Measurements from ENCODE around the gene WDR41. TPM values are rescaled to one million over a fixed set of nuclear protein-coding genes. Genes with fewer than 3 reads are reported as not detected.

Gene WDR41
- total and polyA plus RNA-seq, 2 of the 4 experiments (the other 2 are of a cell fraction), result 38.1 to 72.1 TPM

GRCh38 chr5:77437194-77437593 is 54.9 kb downstream of the WDR41 start:
- Histone ChIP-seq H2BK120ac (ENCODE audit: low read depth, low read length) (no peak overlapping the region), H3K4ac (ENCODE audit: low read depth, low read length) (no peak overlapping the region), H3K14ac (replicated peaks; ENCODE audit: low read depth, low read length) (no peak overlapping the region), H3K9ac (ENCODE audit: low read depth, low read length) (no peak overlapping the region), H2AK9ac (replicated peaks; ENCODE audit: low read depth, low read length, poor library complexity) (no peak overlapping the region), H2AK5ac (ENCODE audit: low read depth, low read length) (no peak overlapping the region), H3K18ac (ENCODE audit: low read depth, low read length) (no peak overlapping the region), H3K9me3 (ENCODE audit: control insufficient read depth, insufficient read depth, low read length) (no peaks in the 10 kb centered on the region), H3K4me3 (ENCODE audit: insufficient read depth, low read depth, low read length) (no peak overlapping the region), H4K91ac (ENCODE audit: insufficient read depth, low read depth, low read length) (no peak overlapping the region), H2BK20ac (ENCODE audit: low read depth, low read length) (no peak overlapping the region), H4K20me1 (ENCODE audit: insufficient read depth, low read length) (no peaks in the 10 kb centered on the region), H2AFZ (replicated peaks; ENCODE audit: low read length, poor library complexity) (no peak overlapping the region), H2BK15ac (ENCODE audit: low read depth, low read length) (no peak overlapping the region), H3K4me2 (ENCODE audit: low read depth, low read length) (no peak overlapping the region), H4K5ac (ENCODE audit: low read depth, low read length) (no peak overlapping the region), H3K27me3 (ENCODE audit: control insufficient read depth, insufficient read depth, low read length) (no peaks in the 10 kb centered on the region), H3K56ac (ENCODE audit: extremely low read depth, insufficient read depth, low read length) (no peak overlapping the region), H3K79me1 (ENCODE audit: low read depth in 1 of 2, low read length in 2 of 2) (peaks cover 0 to 2% of the 10 kb centered on the region in 2 experiments; a peak in 1 of 4 replicates), H3K9me1 (ENCODE audit: insufficient read depth, low read length) (peaks cover 2% of the 10 kb centered on the region), H3K4me1 (ENCODE audit: control insufficient read depth, insufficient read depth, low read length) (0 out of 2 replicates have a peak, but pooled peaks cover 1% of the 10 kb centered on the region), H4K8ac (ENCODE audit: low read depth in 2 of 2, low read length in 2 of 2) (no peak overlapping the region), H3K23ac (ENCODE audit: low read depth, low read length) (no peak overlapping the region), H2BK5ac (ENCODE audit: low read depth, low read length, poor library complexity, severe bottlenecking) (no peak overlapping the region), H3K27ac (ENCODE audit: insufficient read depth, low read length) (no peak overlapping the region), H3K36me3 (ENCODE audit: control insufficient read depth, insufficient read depth, low read length) (peaks cover 13% of the 10 kb centered on the region)
- WGBS, 2 experiments (ENCODE audit: extremely low coverage in 2 of 2, insufficient read length in 1 of 2), result 92% methylated on average over 2 of the region's 5 CpGs; no CpG with 5 or more reads in 1 of the 2 experiments
- POLR2A ChIA-PET (ENCODE audit: unreplicated experiment), result no interaction called here
- ATAC-seq (ENCODE audit: low read depth) (no peak), DNase-seq (no peak)
- intact Hi-C loops (cut with micrococcal nuclease) (loop anchor here (5.0 to 10.0 kb wide), 2 partner anchors 142 to 295 kb away; no protein-coding TSS in a partner anchor), dilution Hi-C loops (cut with HindIII; ENCODE audit: low sequenced_read_pairs, unreplicated experiment) (no loop called here), in situ Hi-C loops (cut with MboI; ENCODE audit: low sequenced_read_pairs) (no loop called here)
- CTCF ChIA-PET, result interaction anchor here (1.0 kb wide), 1 partner anchor 313 kb away, joined by 5 read pairs; no protein-coding TSS in a partner anchor
- TF ChIP-seq NFE2L2 (IDR thresholded peaks at IDR 0.05; ENCODE audit: low read depth, low read length) (no peak), SMC3 (IDR thresholded peaks at IDR 0.05; ENCODE audit: low read depth, low read length) (no peak), RAD21 (IDR thresholded peaks at IDR 0.05; ENCODE audit: low read length) (no peak; the same call in 1 of the 2 replicates), USF2 (IDR thresholded peaks at IDR 0.05; ENCODE audit: low read depth, low read length) (no peak), CTCF (conservative IDR thresholded peaks at IDR 0.05; ENCODE audit: low read depth, low read length) (no peak), MAZ (IDR thresholded peaks at IDR 0.05; ENCODE audit: borderline replicate concordance, low read depth, low read length) (no peak), ELK1 (IDR thresholded peaks at IDR 0.05; ENCODE audit: borderline replicate concordance, low read depth, low read length) (no peak), RCOR1 (IDR thresholded peaks at IDR 0.05; ENCODE audit: insufficient replicate concordance, low read length) (no peak), CEBPB (IDR thresholded peaks at IDR 0.05; ENCODE audit: low read depth, low read length) (no peak), MAFK (IDR thresholded peaks at IDR 0.05; ENCODE audit: low read depth, low read length) (no peak), POLR2A (IDR thresholded peaks at IDR 0.05; ENCODE audit: low read depth, low read length) (no peak), BHLHE40 (IDR thresholded peaks at IDR 0.05; ENCODE audit: low read depth, low read length) (no peak), FOS (IDR thresholded peaks at IDR 0.05; ENCODE audit: low read depth, low read length) (no peak), RFX5 (IDR thresholded peaks at IDR 0.05; ENCODE audit: low read depth, low read length) (no peak)
- no TSS peak for BruUV-seq (replicated peaks)

Measured in IMR-90 (cell line).